HG02943 (cell line): Measurements from ENCODE around the gene ITGB3.
"Not testable (repeated sequence)": the region's sequence is repeated elsewhere in the genome, so short reads cannot be mapped to it uniquely, and the experiment has no call there.

ENCODE experiments used
- ATAC-seq: cut with Tn5 transposase; IDR thresholded peaks from one replicate; pipeline ENCODE4 v1.9.1; 2021; ENCODE audit warnings: mild to moderate bottlenecking, low read depth, moderate library complexity; ENCODE audit not compliant: unreplicated experiment

The ITGB3 gene

DNA sequence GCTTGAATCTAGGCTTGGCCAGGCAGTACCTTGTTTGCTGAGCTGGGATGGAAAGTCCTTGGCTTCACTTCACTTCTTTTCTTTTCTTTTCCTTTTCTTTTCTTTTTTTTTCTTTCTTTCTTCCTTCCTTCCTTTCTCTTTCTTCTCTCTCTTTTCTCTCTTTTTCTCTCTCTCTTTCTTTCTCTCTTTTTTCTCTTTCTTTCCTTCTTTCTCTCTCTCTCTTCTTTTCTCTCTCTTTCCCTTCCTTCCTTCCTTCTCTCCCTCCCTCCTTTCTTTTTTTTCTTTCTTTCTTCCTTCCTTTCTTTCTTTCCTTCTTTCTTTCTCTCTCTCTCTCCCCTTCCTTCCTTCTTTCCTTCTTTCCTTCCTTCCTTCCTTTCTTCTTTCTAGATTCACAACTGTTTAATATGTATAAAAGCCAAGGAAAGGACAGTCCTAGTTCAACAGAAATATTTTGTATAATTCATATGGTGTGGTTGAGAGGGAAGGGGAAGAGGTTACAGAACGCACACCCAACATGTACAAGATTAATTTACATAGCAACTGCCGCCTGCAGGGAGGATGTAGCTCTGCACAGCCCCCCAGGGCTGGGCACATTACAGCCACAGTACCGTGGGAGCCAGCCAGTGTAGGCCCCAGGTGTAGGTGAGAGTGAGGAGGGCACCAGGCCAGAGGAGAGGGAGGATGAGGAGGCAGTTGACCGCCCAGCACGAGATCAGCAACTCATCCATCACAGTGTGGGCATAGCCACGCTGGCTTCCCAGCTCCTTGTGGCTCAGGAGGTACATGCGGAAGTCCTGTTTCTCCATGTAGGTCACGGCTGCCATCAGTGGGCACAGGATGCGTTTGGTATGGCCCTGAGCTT lies 9.7 kb upstream of the ITGB3 start:
- no peak for ATAC-seq

DNA sequence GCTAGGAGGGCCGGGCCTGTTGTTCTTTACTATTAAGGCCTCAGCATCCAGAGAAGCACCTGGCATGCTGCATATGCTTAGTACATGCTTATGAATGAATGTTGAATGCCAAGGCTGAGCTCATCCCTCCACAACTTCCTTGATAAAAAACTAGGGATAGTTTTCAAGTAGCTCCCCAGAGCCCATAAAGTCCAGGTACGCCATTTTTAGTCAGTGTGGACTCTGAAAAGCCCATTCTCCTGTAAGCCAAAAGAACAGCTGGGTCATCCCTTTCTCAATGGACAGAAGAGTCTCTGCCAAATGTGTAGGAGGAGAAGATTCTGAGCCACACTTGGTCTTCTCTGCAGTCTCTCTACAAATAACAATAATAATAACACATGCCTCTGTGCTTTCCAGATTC lies 8.9 kb upstream of the ITGB3 start:
- no peak for ATAC-seq

GRCh38 chr17:47246120-47246519 lies 7.5 kb upstream of the ITGB3 start:
- ATAC-seq: no peak

DNA sequence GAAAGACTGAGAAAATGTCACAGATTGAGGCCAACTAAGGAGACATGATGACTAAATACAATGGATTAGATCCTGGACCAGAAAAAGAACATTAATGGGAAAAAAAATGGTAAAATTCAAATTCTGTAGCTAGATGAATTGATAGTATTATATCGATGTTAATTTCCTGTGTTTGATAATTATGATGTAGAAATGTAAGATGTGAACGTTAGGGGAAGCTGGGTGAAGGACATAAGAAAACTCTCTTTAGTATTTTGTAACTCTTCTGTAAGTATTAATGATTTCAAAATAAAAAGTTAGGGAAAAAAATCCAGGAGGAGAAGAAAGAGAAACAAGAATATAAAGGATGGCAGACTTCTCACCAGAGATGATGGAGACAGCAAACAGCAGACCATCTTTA lies 2.8 kb upstream of the ITGB3 start:
- no peak for ATAC-seq

GRCh38 chr17:47251421-47251940 lies 2.1 kb upstream of the ITGB3 start:
- no peak for ATAC-seq

GRCh38 chr17:47252209-47252608 lies 1.4 kb upstream of the ITGB3 start:
- no peak for ATAC-seq

DNA sequence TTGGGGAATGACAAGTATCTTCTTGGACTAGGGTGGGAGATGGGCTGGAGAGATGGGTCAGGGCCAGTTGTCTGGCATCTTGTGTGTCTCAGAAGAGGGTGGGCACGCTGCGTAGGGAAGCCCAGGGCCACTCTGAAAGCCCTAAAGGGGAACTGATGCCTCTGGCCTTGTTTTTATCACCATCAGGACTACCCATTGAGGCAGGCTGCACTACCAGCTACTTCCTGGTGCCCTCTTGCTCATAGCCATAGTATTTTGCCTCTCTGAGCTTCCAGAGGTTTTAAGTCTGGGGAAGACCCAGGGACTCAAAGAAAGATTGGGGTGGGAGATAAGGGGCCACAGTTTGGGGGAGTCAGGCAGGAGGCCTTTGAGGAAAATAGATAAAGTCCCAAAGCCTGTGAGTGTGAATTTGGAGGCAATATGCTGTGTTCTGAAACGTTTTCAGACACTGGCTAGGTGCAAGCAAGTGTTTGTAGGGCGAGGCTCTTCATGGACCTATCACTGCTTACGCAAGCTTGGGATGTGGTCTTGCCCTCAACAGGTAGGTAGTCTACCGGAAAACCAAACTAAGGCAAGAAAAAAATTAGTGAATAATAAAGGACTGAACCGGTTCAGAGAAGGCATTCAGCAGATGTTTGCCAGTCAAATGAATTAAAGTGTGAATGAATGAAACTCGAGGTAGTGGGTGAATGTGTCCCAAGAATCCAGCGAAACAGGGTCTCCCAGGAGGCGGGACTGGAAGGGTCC lies 688 bp upstream of the ITGB3 start:
- ATAC-seq: no peak

- ATAC-seq: no peak
Measured at GRCh38 chr17:47254403-47254943, 846 bp downstream of the ITGB3 start.

DNA sequence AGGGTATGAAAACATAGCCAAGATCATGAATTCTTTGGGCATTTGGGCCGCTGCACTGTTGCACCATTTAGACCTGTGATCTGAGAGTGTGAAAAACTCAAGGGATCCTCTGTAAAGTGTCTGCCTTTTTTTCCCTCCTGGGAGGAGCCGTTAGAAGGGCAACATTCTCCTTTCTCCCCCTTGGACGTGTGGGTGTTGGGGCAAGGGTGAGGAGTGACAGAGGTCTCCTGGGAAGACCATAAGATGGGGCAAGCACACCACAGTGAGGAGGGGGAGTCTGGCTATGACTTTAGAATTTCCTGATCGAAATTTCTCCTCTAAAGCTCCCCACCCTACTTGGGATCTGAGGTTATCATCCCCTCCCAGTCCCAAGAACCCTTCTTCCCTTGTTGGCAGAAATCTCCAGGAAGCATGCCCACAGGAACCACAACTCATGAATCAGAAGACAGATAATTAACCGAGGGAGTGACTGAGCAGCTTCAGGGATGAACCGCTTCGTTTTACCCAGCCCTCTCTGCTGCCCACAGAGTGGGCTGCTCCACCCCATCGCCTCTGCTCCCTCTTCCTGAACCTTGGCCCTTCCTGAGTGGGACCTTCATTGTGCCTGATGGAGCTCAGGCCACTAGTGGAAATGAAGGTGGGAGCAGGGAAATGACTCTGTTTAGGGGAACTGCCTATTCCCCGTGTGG lies 4.2 kb downstream of the ITGB3 start:
- ATAC-seq: no peak

DNA sequence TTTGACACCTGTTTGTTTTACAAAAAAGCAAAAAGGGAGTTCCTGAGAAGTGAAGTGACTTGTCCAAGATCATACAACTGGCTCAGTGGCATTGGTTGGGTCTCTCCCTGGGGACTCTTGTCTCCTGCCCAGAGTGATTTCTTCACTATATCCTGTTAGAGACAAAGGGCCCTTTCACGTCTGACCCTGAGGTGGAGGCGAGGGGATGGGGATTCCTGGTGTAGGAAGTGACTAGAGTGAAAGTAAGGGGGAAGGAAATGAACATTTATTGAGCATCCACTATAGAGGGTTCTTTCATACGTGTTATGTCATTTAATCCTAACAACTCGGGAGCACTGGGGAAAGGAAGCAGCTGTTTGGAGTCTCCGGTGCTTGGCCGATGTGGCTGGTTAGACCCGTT lies 9.0 kb downstream of the ITGB3 start:
- no peak for ATAC-seq

DNA sequence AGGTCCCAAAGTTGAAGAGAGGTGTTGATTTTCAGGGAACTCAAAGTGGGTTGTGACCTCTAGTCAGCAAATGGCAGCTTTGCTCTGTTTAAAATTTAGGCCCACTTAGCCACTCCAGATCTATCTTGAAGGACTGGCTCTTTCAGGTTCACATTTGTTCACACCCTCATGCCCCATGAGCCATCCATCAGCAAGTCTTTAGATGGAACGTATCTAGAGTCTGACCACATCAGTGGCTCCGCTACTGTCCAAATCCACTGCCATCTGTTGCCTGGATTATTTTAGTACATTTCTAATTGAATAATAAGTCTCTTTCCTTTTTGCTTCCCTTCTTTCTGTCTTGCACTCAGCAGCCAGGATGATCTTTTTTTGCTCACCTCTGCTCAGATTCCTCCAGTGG lies 10.5 kb downstream of the ITGB3 start:
- no peak for ATAC-seq

GRCh38 chr17:47265983-47266541 lies 12.4 kb downstream of the ITGB3 start:
- no peak for ATAC-seq

GRCh38 chr17:47266782-47267181 lies 13.2 kb downstream of the ITGB3 start:
- ATAC-seq: no peak

DNA sequence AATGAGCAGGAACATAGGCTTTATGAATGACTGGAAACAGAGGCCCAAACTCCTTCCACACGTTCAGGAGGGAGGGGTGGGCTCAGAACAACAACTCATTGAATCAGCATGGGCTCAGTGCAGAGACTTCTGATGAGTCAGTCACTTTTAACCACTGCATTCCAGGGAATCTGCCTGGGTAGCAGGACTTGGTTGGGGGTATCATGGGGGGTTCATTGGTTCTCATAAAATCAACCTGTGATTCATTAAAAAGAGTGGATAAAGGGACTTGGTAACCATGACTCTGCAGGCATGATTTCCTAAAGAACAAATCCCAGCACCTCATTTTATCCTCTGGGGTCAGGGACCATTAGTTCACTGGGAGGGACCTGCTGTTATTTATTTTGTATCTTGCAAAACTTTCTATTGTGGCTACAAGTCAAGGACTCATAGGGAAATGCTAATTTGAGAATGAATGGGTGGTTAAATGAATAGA lies 13.8 kb downstream of the ITGB3 start:
- ATAC-seq: no peak

- not testable (repeated sequence) for ATAC-seq
Measured at GRCh38 chr17:47268964-47269363, 15.3 kb downstream of the ITGB3 start.

DNA sequence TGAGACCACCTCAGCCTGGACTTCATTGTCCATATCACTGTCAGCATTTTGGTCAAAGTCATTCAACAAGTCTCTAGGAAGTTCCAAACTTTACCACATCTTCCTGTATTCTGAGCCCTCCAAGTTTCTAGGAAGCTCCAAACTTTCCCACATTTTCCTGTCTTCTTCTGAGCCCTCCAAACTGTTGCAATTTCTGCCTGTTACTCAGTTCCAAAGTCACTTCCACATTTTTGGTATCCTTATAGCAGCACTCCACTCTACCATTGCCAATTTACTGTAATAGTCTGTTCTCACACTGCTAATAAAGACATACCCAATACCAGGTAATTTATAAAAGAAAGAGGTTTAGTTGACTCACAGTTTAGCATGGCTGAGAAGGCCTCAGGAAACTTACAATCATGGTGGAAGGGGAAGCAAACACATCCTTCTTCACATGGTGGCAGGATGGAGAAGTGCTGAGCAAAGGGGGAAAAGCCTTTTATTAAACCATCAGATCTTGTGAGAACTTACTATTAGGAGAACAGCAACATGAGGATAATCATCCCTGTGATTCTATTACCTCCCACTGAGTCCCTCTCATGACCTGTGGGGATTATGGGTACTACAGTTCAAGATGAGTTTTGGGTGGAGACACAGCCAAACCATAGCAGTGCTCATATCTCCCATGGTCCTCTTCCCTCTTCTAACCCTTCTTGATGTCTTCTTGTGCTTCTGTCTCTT lies 16.1 kb downstream of the ITGB3 start:
- not testable (repeated sequence) for ATAC-seq

GRCh38 chr17:47270946-47271705 lies 17.5 kb downstream of the ITGB3 start:
- ATAC-seq: no peak

GRCh38 chr17:47272491-47272890 lies 18.9 kb downstream of the ITGB3 start:
- no peak for ATAC-seq

GRCh38 chr17:47273245-47273644 lies 19.6 kb downstream of the ITGB3 start:
- no peak for ATAC-seq
